Thyroid gland (tissue), 4 donors: Measurements from ENCODE around the gene SLC8A2.

ENCODE experiments used
- POLR2A ChIP-seq, 2 donors: fragments of 450-650 bp; IDR thresholded peaks; one replicate each; pipeline ENCODE4 v1.6.1; 2017; ENCODE audit warnings: antibody characterized with exemption in 2 of 2, mild to moderate bottlenecking in 2 of 2, moderate library complexity in 1 of 2
- TF ChIP-seq, protein P1 (sequence below), 6 experiments: fragments of 200-600 bp in 3 of 6; fragments of 450-650 bp in 3 of 6; sonication (generic) in 3 of 6; IDR thresholded peaks; one replicate each; pipeline ENCODE4 v1.5.1; 2016 to 2019; ENCODE audit warnings: antibody characterized with exemption in 6 of 6, mild to moderate bottlenecking in 2 of 6, inconsistent platforms in 1 of 6, moderate library complexity in 1 of 6

DNA sequence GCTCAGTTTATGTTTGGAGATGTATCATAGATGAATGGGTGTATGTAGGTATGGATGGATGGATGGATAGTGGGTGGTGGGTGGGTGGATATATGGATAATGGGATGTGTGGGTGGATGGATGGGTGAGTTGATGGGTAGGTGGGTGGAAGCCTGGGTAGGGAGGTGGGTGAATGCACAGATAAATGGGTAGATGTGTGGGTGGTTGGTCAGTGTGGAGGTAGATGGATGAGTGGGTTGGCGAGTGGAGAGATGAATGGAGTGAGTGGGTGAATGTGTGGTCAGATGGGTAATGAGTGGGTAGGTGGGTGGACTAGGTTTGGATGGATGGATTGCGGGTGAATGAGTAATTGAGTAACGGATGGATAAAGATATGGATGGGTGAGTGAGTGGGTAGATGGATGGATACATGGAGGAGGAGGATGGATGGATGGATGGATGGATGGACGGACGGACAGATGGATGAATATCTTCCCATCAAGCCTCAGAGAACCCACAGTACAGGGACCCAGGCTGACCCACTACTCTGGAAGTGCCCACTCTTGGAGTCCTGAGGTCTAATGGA lies 65.8 kb downstream of the SLC8A2 start:
- TF ChIP-seq, protein P1, sequence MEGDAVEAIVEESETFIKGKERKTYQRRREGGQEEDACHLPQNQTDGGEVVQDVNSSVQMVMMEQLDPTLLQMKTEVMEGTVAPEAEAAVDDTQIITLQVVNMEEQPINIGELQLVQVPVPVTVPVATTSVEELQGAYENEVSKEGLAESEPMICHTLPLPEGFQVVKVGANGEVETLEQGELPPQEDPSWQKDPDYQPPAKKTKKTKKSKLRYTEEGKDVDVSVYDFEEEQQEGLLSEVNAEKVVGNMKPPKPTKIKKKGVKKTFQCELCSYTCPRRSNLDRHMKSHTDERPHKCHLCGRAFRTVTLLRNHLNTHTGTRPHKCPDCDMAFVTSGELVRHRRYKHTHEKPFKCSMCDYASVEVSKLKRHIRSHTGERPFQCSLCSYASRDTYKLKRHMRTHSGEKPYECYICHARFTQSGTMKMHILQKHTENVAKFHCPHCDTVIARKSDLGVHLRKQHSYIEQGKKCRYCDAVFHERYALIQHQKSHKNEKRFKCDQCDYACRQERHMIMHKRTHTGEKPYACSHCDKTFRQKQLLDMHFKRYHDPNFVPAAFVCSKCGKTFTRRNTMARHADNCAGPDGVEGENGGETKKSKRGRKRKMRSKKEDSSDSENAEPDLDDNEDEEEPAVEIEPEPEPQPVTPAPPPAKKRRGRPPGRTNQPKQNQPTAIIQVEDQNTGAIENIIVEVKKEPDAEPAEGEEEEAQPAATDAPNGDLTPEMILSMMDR (IDR thresholded peaks at IDR 0.05), result no peak
- no peak for TF ChIP-seq POLR2A (IDR thresholded peaks at IDR 0.05)
